OCI-M2 (cell line): ENCODE results near the gene CYP24A1.
"Not testable (repeated sequence)": the region's sequence is repeated elsewhere in the genome, so short reads cannot be mapped to it uniquely, and the experiment has no call there.

Source experiments
- DNase-seq: peaks from one replicate; lab custom pipeline; 2025; ENCODE audit not compliant: unreplicated experiment; lab: John Stamatoyannopoulos, UW

CYP24A1 gene

GRCh38 chr20:54134445-54135220 lies 39.2 kb downstream of the CYP24A1 start:
- DNase-seq: no peak

- no peak for DNase-seq
Measured at GRCh38 chr20:54133434-54134427, 40.1 kb downstream of the CYP24A1 start.

GRCh38 chr20:54132612-54133433 lies 41.0 kb downstream of the CYP24A1 start:
- no peak for DNase-seq

- DNase-seq: no peak
Measured at GRCh38 chr20:54131675-54132611, 41.8 kb downstream of the CYP24A1 start.

GRCh38 chr20:54131125-54131524 lies 42.7 kb downstream of the CYP24A1 start:
- DNase-seq: not testable (repeated sequence)

GRCh38 chr20:54129350-54129749 lies 44.4 kb downstream of the CYP24A1 start:
- DNase-seq: no peak

- no peak for DNase-seq
Measured at GRCh38 chr20:54127855-54128574, 45.8 kb downstream of the CYP24A1 start.

- no peak for DNase-seq
Measured at GRCh38 chr20:54126806-54127655, 46.8 kb downstream of the CYP24A1 start.

GRCh38 chr20:54126328-54126727 lies 47.5 kb downstream of the CYP24A1 start:
- DNase-seq: not testable (repeated sequence)

- DNase-seq: no peak
Measured at GRCh38 chr20:54123587-54124180, 50.1 kb downstream of the CYP24A1 start.

- DNase-seq: no peak
Measured at GRCh38 chr20:54122681-54123586, 50.9 kb downstream of the CYP24A1 start.

- DNase-seq: no peak
Measured at GRCh38 chr20:54122189-54122588, 51.6 kb downstream of the CYP24A1 start.

GRCh38 chr20:54119744-54120143 lies 54.0 kb downstream of the CYP24A1 start:
- DNase-seq: no peak

GRCh38 chr20:54118220-54119001 lies 55.4 kb downstream of the CYP24A1 start:
- no peak for DNase-seq

GRCh38 chr20:54116550-54117235 lies 57.1 kb downstream of the CYP24A1 start:
- DNase-seq: no peak
